ENCODE results near the gene PRKCD. TPM values are rescaled to one million over a fixed set of nuclear protein-coding genes. Genes with fewer than 3 reads are reported as not detected.
A peak's percentile ranks its signal among the peaks of the same experiment; 100 is the strongest.

The PRKCD gene
- total and polyA plus RNA-seq, 2 of the 4 experiments (the other 2 are of a cell fraction) = 4.3 to 19.0 TPM

- H2AK5ac ChIP-seq (ENCODE audit: low read depth, low read length) = peak overlapping the region; percentile 100
- H4K8ac ChIP-seq (ENCODE audit: low read depth in 2 of 2, low read length in 2 of 2) = peak overlapping the region; percentile 65 to 97
- no peaks in the 10 kb centered on the region for H3K27me3 ChIP-seq (ENCODE audit: control insufficient read depth, insufficient read depth, low read length)
- dilution Hi-C loops (cut with HindIII; ENCODE audit: low sequenced_read_pairs, unreplicated experiment) = no loop called here
- peaks cover 24% of the 10 kb centered on the region for H3K4me1 ChIP-seq (ENCODE audit: control insufficient read depth, insufficient read depth, low read length)
- peaks cover 19% of the 10 kb centered on the region for H4K20me1 ChIP-seq (ENCODE audit: insufficient read depth, low read length)
- H2BK5ac ChIP-seq (ENCODE audit: low read depth, low read length, poor library complexity, severe bottlenecking) = peak overlapping the region; percentile 99
- peak overlapping the region; percentile 100 for H4K91ac ChIP-seq (ENCODE audit: insufficient read depth, low read depth, low read length)
- CTCF ChIA-PET = interaction anchor here (0.6 to 1.2 kb wide), 2 partner anchors 13 to 54 kb away, joined by 3 to 4 read pairs; no protein-coding TSS in a partner anchor
- WGBS, 2 experiments (ENCODE audit: extremely low coverage in 2 of 2, insufficient read length in 1 of 2) = 64% methylated on average over 2 of the region's 6 CpGs; no CpG with 5 or more reads in 1 of the 2 experiments
- H3K27ac ChIP-seq (ENCODE audit: insufficient read depth, low read length) = peak overlapping the region; percentile 94
- peak overlapping the region; percentile 81 for H4K5ac ChIP-seq (ENCODE audit: low read depth, low read length)
- BruUV-seq (replicated peaks) = no TSS peak
- H3K4me3 ChIP-seq (ENCODE audit: insufficient read depth, low read depth, low read length) = no peak overlapping the region
- peak overlapping the region; percentile 97 for H3K18ac ChIP-seq (ENCODE audit: low read depth, low read length)
- peak overlapping the region; percentile 93 for H2BK20ac ChIP-seq (ENCODE audit: low read depth, low read length)
- POLR2A ChIA-PET (ENCODE audit: unreplicated experiment) = no interaction called here
- peak overlapping the region; percentile 68 for H3K9ac ChIP-seq (ENCODE audit: low read depth, low read length)
- peak overlapping the region; percentile 77 for H2AFZ ChIP-seq (replicated peaks; ENCODE audit: low read length, poor library complexity)
- H3K36me3 ChIP-seq (ENCODE audit: control insufficient read depth, insufficient read depth, low read length) = peaks cover 83% of the 10 kb centered on the region
- peak overlapping the region; percentile 99 for H2BK120ac ChIP-seq (ENCODE audit: low read depth, low read length)
- H3K56ac ChIP-seq (ENCODE audit: extremely low read depth, insufficient read depth, low read length) = peak overlapping the region; percentile 78; the same call in 1 of the 2 replicates
- H3K9me1 ChIP-seq (ENCODE audit: insufficient read depth, low read length) = peaks cover 25% of the 10 kb centered on the region
- H3K4me2 ChIP-seq (ENCODE audit: low read depth, low read length) = no peak overlapping the region
- H3K14ac ChIP-seq (replicated peaks; ENCODE audit: low read depth, low read length) = peak overlapping the region; percentile 97
- H3K9me3 ChIP-seq (ENCODE audit: control insufficient read depth, insufficient read depth, low read length) = no peaks in the 10 kb centered on the region
- H2AK9ac ChIP-seq (replicated peaks; ENCODE audit: low read depth, low read length, poor library complexity) = peak overlapping the region; percentile 98
- peak overlapping the region; percentile 99 for H3K4ac ChIP-seq (ENCODE audit: low read depth, low read length)
- peak overlapping the region; percentile 87; the same call in 2 of the 3 replicates for H2BK15ac ChIP-seq (ENCODE audit: low read depth, low read length)
- no peak for DNase-seq
- intact Hi-C loops (cut with micrococcal nuclease) = no loop called here
- peak overlapping the region; percentile 99 for H3K23ac ChIP-seq (ENCODE audit: low read depth, low read length)
- ATAC-seq (ENCODE audit: low read depth) = no peak
- TF ChIP-seq CEBPB (IDR thresholded peaks at IDR 0.05; ENCODE audit: low read depth, low read length) (no peak), RAD21 (IDR thresholded peaks at IDR 0.05; ENCODE audit: low read length) (no peak), MXI1 (IDR thresholded peaks at IDR 0.05; ENCODE audit: borderline replicate concordance, low read depth, low read length) (no peak), CHD1 (IDR thresholded peaks at IDR 0.05; ENCODE audit: low read depth, low read length) (no peak), MAFK (IDR thresholded peaks at IDR 0.05; ENCODE audit: low read depth, low read length) (no peak), CTCF (conservative IDR thresholded peaks at IDR 0.05; ENCODE audit: low read depth, low read length) (no peak), FOS (IDR thresholded peaks at IDR 0.05; ENCODE audit: low read depth, low read length) (no peak), SMC3 (IDR thresholded peaks at IDR 0.05; ENCODE audit: low read depth, low read length) (no peak), POLR2A (IDR thresholded peaks at IDR 0.05; ENCODE audit: low read depth, low read length) (no peak), NFE2L2 (IDR thresholded peaks at IDR 0.05; ENCODE audit: low read depth, low read length) (no peak), USF2 (IDR thresholded peaks at IDR 0.05; ENCODE audit: low read depth, low read length) (no peak), BHLHE40 (IDR thresholded peaks at IDR 0.05; ENCODE audit: low read depth, low read length) (no peak), RFX5 (IDR thresholded peaks at IDR 0.05; ENCODE audit: low read depth, low read length) (no peak)
- TF ChIP-seq, protein P1, sequence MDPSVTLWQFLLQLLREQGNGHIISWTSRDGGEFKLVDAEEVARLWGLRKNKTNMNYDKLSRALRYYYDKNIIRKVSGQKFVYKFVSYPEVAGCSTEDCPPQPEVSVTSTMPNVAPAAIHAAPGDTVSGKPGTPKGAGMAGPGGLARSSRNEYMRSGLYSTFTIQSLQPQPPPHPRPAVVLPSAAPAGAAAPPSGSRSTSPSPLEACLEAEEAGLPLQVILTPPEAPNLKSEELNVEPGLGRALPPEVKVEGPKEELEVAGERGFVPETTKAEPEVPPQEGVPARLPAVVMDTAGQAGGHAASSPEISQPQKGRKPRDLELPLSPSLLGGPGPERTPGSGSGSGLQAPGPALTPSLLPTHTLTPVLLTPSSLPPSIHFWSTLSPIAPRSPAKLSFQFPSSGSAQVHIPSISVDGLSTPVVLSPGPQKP (IDR thresholded peaks at IDR 0.05; ENCODE audit: borderline replicate concordance, low read depth, low read length) = no peak
- in situ Hi-C loops (cut with MboI; ENCODE audit: low sequenced_read_pairs) = no loop called here
- peaks cover 51 to 86% of the 10 kb centered on the region in 2 experiments for H3K79me1 ChIP-seq (ENCODE audit: low read depth in 1 of 2, low read length in 2 of 2)
Observed at GRCh38 chr3:53235545-53235944, 74.5 kb downstream of the PRKCD start.

Data from IMR-90 (cell line).